Fibroblast of pulmonary artery (primary cell): ENCODE measurements around the gene LCP2.

ENCODE experiments used
- DNase-seq: peaks from one replicate; pipeline ENCODE4 v3.0.0-alpha.2; 2010; ENCODE audit warnings: low read depth
- H3K4me3 ChIP-seq: replicated peaks from 2 replicates; pipeline ENCODE4 v1.5.1; 2011; ENCODE audit warnings: low read depth, mild to moderate bottlenecking, control low read depth, low read length, moderate library complexity
- TF ChIP-seq, protein P1 (sequence below): IDR thresholded peaks from 2 replicates; pipeline ENCODE4 v1.5.1; 2011; ENCODE audit warnings: mild to moderate bottlenecking, control low read depth, low read length, inconsistent platforms; ENCODE audit errors: missing control alignments

The LCP2 gene

DNA sequence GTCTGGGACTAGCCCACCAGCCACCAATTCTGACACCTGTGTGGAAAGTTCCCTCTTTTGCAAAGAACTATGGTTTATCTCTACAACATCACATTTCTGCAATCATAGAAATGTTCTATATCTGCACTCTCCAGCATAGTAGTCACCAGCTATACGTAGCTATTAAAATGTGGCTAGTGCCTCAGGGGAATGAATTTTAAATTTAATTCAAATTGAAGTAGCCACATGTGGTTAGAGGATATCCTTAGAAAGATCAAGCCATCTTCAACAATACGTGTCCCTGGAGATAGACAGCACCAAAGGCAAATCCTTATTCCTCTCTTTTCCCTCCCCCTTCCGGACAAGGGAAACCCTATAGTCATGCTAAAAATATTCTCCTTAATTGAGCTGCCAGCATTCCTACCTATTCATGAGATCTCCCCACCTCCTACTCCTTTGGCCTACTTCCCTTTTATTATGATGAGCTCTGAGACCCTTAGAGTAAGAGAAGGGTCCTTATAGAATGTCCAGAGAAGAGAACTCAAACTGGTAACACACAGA, 11.1 kb downstream of the LCP2 start:
- TF ChIP-seq, protein P1, sequence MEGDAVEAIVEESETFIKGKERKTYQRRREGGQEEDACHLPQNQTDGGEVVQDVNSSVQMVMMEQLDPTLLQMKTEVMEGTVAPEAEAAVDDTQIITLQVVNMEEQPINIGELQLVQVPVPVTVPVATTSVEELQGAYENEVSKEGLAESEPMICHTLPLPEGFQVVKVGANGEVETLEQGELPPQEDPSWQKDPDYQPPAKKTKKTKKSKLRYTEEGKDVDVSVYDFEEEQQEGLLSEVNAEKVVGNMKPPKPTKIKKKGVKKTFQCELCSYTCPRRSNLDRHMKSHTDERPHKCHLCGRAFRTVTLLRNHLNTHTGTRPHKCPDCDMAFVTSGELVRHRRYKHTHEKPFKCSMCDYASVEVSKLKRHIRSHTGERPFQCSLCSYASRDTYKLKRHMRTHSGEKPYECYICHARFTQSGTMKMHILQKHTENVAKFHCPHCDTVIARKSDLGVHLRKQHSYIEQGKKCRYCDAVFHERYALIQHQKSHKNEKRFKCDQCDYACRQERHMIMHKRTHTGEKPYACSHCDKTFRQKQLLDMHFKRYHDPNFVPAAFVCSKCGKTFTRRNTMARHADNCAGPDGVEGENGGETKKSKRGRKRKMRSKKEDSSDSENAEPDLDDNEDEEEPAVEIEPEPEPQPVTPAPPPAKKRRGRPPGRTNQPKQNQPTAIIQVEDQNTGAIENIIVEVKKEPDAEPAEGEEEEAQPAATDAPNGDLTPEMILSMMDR, result no peak
- H3K4me3 ChIP-seq, result no peak overlapping the region
- no peak for DNase-seq

DNA sequence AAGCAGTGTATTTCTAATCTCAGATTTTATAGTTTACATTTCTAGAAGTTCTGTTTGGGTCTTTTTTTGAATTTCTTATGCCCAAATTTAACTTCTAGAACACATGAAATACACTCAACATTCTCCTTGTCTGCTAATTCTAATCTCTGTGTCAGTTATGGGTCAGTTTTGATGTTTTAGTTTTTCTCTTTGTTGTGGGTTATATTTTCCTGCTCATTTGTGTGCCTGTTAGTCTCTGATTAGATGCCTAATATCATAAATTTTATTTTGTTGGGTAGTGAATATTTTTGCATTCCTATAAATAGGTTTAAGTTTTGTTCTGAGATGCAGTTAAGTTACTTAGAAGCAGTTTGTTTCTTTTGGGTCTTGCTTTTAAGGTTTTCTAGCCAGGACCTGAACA, 12.4 kb downstream of the LCP2 start:
- TF ChIP-seq, protein P1, result no peak
- no peak overlapping the region for H3K4me3 ChIP-seq
- DNase-seq, result no peak

DNA sequence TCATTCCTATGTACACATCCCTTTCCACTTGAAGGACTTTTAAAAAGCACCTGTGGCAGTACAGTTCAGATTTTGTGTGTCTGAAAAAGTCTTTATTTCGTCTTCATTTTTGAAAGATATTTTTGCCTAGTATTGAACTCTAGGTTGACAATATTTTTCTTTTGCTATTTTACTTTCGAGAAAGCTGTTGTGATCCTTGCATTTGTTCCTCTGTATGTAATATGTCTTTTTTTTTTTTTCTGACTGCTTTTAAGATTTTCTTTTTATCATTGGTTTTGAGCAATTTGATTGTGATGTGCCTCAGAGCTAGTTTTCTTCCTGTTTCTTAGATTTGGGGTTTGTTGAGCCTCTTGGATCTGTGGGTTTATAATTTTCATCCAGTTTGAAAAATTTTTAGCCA, 13.3 kb downstream of the LCP2 start:
- TF ChIP-seq, protein P1, result no peak
- no peak for DNase-seq
- H3K4me3 ChIP-seq, result no peak overlapping the region

DNA sequence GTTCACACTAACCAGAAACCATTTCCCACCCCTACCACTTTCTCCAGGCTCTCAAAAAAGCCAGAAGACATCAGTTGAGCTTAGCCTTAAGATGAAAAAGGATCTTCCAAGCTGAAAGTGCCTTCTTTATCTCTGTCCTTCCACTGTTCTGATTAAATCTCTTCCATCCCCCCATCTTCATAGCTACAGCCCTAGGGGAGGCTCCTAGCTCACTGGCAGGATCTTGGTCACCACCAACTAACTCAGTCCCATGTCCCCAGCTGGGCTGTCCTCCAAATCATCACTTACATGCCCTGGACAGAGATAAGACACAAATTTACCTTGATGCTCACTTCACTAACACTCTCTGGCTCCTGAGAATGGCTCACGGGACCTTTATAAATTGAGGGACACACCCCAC, 14.3 kb downstream of the LCP2 start:
- H3K4me3 ChIP-seq, result no peak overlapping the region
- TF ChIP-seq, protein P1, result no peak
- no peak for DNase-seq

DNA sequence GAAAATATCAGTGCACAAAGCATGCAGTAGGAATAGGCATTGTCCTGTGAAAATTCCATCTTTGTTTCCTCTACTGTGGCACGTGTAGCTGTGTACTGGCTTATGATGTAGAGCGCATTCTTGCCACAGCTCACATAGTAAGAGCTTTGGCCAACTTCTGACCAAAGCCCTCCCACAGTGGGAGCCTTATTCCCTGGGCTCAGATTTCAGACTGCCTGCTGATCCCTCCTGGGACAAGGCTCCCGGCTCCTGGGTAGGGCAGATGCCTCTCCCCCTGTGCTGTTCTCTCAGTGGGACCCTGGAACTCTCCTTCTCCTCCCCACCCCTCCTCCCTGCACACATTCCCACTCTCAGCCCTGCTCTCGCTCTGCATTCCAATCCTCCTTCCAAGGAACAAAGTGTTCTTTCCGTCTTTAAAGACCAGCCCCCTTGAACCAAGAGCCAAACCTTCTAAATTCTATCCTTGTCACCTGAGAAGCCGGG, 17.5 kb downstream of the LCP2 start:
- no peak overlapping the region for H3K4me3 ChIP-seq
- DNase-seq, result no peak
- TF ChIP-seq, protein P1, result no peak

DNA sequence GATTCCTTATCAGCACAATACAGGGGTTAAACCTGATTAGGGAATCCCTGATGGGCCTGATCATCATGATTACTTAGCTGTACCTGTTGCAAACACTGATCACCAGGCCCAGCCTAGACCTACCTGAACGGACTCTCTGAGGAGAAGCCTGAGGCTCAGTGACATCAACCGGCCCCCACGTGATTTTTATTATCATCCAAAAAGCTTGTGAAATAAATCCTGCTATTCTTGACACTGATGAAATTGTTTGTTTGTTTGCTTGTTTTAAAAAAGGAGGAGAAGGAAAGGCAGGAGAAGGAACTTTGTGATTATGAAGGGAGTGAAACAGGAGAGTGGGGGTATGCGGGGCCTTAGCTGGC, 18.1 kb downstream of the LCP2 start:
- no peak overlapping the region for H3K4me3 ChIP-seq
- DNase-seq, result no peak
- TF ChIP-seq, protein P1, result no peak

DNA sequence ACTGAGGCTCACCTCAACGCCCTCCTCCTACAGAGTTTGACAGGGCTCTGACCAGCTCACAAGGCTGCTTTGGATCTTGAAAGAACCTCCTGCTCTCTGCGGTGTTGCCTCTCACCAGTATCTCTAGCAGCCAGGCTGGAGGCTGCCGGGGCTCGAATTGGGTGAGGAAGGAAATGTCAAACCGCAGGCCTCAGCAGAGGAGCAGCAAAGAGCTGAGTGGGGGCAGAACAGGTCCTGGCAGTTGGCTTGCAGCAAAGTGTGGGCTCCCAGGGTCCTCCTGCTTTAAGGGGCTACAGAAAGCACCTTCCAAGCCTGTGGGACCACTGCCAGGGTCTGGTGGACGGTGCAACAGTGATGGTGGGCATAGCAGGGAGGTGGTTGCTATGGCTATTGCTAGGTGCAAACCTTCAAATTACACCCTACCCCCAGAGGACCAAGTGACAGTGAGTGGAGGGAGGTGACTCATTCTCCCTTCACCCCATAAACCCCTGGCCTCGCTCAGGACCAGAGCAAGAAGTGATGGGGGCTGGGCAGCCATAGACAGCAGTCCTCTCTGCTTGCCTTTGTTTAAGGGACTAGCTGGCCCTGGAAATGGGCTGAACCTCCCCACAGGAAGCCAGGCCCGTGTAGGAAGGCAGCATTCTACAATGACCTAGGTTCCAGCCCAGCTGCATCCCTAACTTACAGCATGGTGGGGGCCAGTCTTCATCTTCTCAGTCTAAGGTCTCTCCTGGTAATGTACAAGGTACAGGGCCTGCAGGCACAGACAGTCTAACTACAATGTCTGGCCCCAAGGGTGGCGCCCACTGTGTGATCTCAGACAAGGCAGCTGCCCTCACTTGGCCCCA, 18.7 kb downstream of the LCP2 start:
- TF ChIP-seq, protein P1, result no peak
- no peak for DNase-seq
- no peak overlapping the region for H3K4me3 ChIP-seq
